K562 (cell line): ENCODE data around the gene RARA. TPM values are rescaled to one million over a fixed set of nuclear protein-coding genes. Genes with fewer than 3 reads are reported as not detected.

Experiments used
- AFF4 ChIP-seq: sonication (generic); formaldehyde crosslinking; IDR thresholded peaks from 2 replicates; pipeline ENCODE4 v1.8.0; 2023; ENCODE audit warnings: mild to moderate bottlenecking, missing genetic modification reagents
- ARID3A ChIP-seq: IDR thresholded peaks from 2 replicates; pipeline ENCODE4 v1.6.1; 2012; ENCODE audit warnings: low read depth, low read length, improper control_type of control experiment, borderline replicate concordance
- ARID4B ChIP-seq: sonication (generic); formaldehyde crosslinking; IDR thresholded peaks from 2 replicates; pipeline ENCODE4 v1.8.0; 2022; ENCODE audit warnings: mild to moderate bottlenecking, missing genetic modification reagents
- CCNT2 ChIP-seq: IDR thresholded peaks from 2 replicates; pipeline ENCODE4 v1.6.1; 2011; ENCODE audit warnings: borderline replicate concordance, low read depth, mild to moderate bottlenecking, moderate library complexity, mixed read lengths, low read length; ENCODE audit not compliant: insufficient read length; ENCODE audit errors: extremely low read depth
- CEBPZ ChIP-seq: fragments of 150-350 bp; IDR thresholded peaks from 2 replicates; pipeline ENCODE4 v1.6.1; 2014; ENCODE audit warnings: low read depth, mild to moderate bottlenecking, low read length, borderline replicate concordance
- FUS ChIP-seq: fragments of 200-400 bp; formaldehyde crosslinking; optimal IDR thresholded peaks from 2 replicates; pipeline ENCODE3; 2017; ENCODE audit warnings: low read depth, low read length
- GABPA ChIP-seq: fragments of 200-800 bp; sonication (Bioruptor generic); conservative IDR thresholded peaks from 2 replicates; pipeline ENCODE4 v1.6.1; 2016; ENCODE audit warnings: low read depth, missing genetic modification characterization, missing compliant biosample characterization
- SMARCA5 ChIP-seq: fragments of 450-650 bp; IDR thresholded peaks from 2 replicates; pipeline ENCODE4 v1.6.1; 2016
- TFAM ChIP-seq: fragments of 250-450 bp; sonication (Bioruptor Pico); conservative IDR thresholded peaks from 2 replicates; pipeline ENCODE4 v1.5.0; 2021; ENCODE audit warnings: mild to moderate bottlenecking, moderate library complexity
- ZBED1 ChIP-seq: IDR thresholded peaks from 2 replicates; pipeline ENCODE4 v1.6.1; 2014
- ZFPM2 ChIP-seq: fragments of 250-450 bp; sonication (Bioruptor Pico); IDR thresholded peaks from 2 replicates; pipeline ENCODE4 v1.5.1; 2022; ENCODE audit warnings: mild to moderate bottlenecking
- ZNF431 ChIP-seq: sonication (generic); formaldehyde crosslinking; IDR thresholded peaks from 2 replicates; pipeline ENCODE4 v1.8.0; 2022; ENCODE audit warnings: mild to moderate bottlenecking, missing genetic modification reagents
- polyA plus RNA-seq, 8 experiments: library from polyadenylated mRNA; depleted of rRNA in 4 of 8; stranded (reverse) in 5 of 8; unstranded in 3 of 8; fragments of >200 nt; fragmentation: Nextera tagmentation in 2 of 8; fragmentation: Illumina TruSeq in 1 of 8; extraction: Ambion mirVana in 2 of 8; extraction: Trizol in 1 of 8; gene quantifications; 2 replicates each; pipeline versions ENCODE4 v1.2.1 to v1.2.3, GENCODE V29; 2011 to 2014; ENCODE audit warnings: inconsistent platforms in 1 of 8, missing spikeins in 1 of 8
- total RNA-seq, 7 experiments: library from RNA; depleted of rRNA in 6 of 7; stranded (reverse); fragments of >200 nt in 6 of 7; fragmentation: Illumina TruSeq in 2 of 7; extraction: Trizol in 2 of 7; gene quantifications; 2 replicates each; pipeline versions ENCODE4 v1.2.1 to v1.2.3, GENCODE V29; 2011 to 2021; ENCODE audit warnings: low replicate concordance in 1 of 7

RARA gene
- total and polyA plus RNA-seq, 9 of the 15 experiments (the other 6 are each of a cell fraction or from before 2014, with no cell fraction given): 0.10 to 28.0 (median 7.9) TPM

- TF ChIP-seq TFAM (CRISPR knock-in tag): no peak
- TF ChIP-seq GABPA (tag): peak; percentile 79
- TF ChIP-seq ZNF431: no peak
- TF ChIP-seq ZBED1: peak; percentile 18; the same call in 1 of the 2 replicates
- TF ChIP-seq CCNT2: peak; percentile 57
- no peak for TF ChIP-seq ZFPM2 (CRISPR knock-in tag)
- peak; percentile 96 for TF ChIP-seq ARID4B (CRISPR knock-in tag)
- TF ChIP-seq ARID3A: no peak
- no peak for TF ChIP-seq SMARCA5
- no peak for TF ChIP-seq AFF4
- no peak for TF ChIP-seq CEBPZ
- no peak for TF ChIP-seq FUS
Measured at GRCh38 chr17:40287494-40288369, 21.2 kb upstream of the RARA start, which contains the start of gene CDC6 (continued).
